GM19023 (cell line): ENCODE results near the gene RMC1.
A peak's percentile ranks its signal among the peaks of the same experiment; 100 is the strongest.
"Not testable (repeated sequence)": the region's sequence is repeated elsewhere in the genome, so short reads cannot be mapped to it uniquely, and the experiment has no call there.

Source experiments
- ATAC-seq: cut with Tn5 transposase; IDR thresholded peaks from one replicate; pipeline ENCODE4 v1.9.1; 2021; ENCODE audit warnings: mild to moderate bottlenecking, moderate library complexity; ENCODE audit not compliant: unreplicated experiment

RMC1 gene

GRCh38 chr18:23495723-23496440, 7.4 kb upstream of the RMC1 start:
- ATAC-seq = no peak

DNA sequence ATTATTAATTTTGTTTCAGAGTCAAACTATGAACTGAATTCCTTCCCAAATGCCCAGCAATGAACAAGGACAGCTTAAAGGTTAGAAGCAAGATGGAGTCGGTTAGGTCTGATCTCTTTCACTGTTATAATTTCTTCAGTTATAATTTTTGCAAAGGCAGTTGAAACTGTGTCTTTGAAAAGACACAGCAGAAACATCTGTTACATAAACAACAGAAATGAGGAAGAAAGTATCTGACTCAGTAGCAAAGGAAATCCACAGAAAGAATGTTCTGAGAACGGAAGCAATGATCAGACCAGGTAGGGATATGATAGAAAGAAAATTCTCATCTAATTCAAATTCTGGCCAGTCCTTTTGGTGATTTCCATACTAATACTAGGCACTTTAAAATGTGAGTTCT, 5.2 kb upstream of the RMC1 start:
- ATAC-seq = no peak

GRCh38 chr18:23498877-23499276, 4.4 kb upstream of the RMC1 start:
- no peak for ATAC-seq

DNA sequence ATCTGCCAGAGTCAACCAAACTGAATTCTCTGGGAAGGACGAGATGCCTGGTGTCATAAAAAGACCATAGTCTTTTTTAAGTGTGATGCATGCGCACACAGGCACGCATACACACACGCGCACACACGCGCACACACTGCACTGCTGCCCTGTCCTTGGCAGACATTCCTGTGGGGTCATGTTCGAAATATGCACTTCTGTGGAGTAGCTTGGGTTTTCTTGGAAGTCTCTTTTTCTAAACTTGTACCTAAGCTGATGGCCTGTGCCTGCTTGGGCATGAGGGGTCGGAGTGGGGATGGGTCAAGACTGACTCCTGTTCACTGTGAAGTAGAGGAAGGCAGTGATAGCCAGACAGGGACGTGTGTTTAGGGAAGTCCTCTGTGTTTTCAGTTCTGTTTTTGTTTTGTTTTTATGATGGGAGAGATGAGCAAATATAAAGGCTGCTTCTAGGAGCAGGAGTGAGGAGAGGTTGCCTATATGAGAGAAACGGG, 4.0 kb upstream of the RMC1 start:
- no peak for ATAC-seq

DNA sequence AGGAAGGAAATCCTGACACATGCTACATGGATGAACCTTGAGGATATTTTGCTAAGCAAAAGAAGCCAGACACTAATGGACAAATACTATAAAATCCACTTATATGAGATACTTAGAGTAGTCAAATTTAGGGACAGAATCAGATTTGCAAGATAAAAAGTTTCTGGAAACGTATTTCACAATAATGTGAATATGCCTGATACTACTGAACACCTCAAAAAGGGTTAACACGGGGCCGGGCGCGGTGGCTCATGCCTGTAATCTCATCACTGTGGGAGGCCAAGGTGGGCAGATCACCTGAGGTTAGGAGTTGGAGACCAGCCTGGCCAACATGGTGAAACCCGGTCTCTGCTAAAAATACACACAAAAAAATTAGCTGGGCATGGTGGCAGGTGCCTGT, 1.7 kb upstream of the RMC1 start:
- no peak for ATAC-seq

DNA sequence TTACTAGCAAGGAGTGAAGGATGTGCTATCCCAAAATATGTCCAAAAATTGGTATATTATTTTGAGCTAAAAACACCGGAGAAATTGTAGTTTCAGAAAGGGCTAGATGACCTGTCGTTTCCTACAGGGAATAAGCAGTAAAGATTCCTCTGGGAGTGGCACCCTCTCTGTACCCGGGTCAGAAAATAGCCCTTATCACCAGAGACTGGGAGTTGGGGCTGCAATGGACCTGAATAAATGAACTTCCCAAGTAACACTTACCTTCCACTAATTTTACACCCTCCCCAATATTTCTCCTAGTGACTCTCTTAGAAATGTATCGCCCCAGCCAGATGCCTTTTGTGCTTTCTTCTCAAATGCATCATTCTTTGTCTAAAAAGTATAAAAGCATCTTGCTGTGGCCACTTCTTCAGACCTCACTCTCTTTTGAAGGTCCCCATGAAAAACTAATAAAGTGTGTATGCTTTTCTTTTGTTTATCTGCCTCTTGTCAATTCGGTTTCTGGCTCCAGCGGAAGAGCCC, 734 bp upstream of the RMC1 start:
- no peak for ATAC-seq

DNA sequence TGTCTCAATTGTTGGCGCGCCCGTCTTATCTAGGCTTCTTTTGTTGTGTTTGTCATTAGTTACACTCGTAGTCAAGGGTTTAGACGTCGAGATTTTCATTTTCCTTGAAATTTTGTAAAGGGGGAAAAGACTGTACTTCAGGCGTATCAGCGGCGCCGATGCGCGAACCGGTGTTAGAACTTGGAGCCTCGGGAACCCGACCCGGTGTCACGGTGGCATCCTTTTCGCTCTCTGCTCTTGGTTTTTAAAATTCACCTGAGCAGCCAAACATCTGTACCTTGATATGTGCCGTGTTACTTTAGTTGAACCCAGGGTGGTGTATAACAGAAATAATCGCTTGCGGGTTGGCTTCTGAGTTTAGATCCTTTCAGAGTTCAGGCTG, 643 bp downstream of the RMC1 start:
- no peak for ATAC-seq

DNA sequence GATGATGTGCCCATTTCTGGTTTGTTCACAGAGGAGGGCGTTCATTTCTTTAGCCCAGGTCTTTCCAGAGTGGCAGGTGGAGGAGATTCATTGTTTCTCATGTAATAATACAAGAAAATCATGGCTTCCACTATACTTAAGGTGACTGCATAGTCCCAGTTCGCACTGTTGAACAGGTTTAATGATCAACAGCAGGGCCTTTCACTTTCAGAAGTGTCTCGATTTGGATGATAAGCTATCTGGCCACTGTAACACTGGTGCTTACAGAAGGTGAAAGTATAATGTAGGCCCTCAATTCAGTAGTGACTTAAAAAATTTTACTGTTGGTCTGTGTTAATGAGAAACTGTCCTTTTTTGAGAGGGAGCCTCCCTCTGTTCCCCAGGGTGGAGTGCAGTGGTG, 1.4 kb downstream of the RMC1 start:
- ATAC-seq = peak; percentile 41

- no peak for ATAC-seq
Observed at GRCh38 chr18:23506393-23506792, 3.1 kb downstream of the RMC1 start.

DNA sequence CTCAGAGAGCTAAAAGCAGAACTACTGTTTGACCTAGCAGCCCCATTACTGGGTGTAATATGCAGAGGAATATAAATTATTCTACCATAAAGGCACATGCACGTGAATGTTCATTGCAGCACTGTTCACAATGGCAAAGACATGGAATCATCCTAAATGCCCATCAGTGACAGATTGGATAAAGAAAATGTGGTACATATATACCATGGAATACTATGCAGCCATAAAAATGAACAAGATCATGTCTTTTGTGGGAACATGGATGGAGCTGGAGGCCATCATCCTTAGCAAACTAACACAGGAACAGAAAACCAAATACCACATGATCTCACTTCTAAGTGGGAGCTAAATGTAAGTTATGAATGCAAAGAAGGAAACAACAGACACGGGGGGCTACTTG, 7.6 kb downstream of the RMC1 start:
- not testable (repeated sequence) for ATAC-seq

DNA sequence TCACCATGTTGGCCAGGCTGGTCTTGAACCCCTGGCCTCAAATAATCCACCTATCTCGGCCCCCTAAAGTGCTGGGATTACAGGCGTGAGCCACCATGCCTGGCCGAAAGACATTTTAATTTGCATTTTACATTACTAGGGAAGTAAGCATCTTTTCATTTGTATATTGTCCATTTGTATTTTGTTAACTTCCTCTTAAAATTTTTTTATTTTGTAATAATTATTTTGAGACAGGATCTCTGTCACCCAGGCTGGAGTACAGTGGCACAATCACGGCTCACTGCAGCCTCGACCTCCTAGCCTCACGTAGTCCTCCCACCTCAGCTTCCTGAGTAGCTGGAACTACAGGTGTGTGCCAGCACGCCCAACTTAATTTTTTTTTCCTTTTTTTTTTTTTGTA, 8.9 kb downstream of the RMC1 start:
- not testable (repeated sequence) for ATAC-seq

GRCh38 chr18:23512641-23513040, 9.3 kb downstream of the RMC1 start:
- ATAC-seq = no peak

GRCh38 chr18:23515911-23516546, 12.7 kb downstream of the RMC1 start:
- peak; percentile 92 for ATAC-seq

GRCh38 chr18:23519734-23520133, 16.4 kb downstream of the RMC1 start:
- ATAC-seq = no peak

GRCh38 chr18:23521271-23521670, 18.0 kb downstream of the RMC1 start:
- ATAC-seq = no peak

GRCh38 chr18:23521907-23522306, 18.6 kb downstream of the RMC1 start:
- no peak for ATAC-seq

DNA sequence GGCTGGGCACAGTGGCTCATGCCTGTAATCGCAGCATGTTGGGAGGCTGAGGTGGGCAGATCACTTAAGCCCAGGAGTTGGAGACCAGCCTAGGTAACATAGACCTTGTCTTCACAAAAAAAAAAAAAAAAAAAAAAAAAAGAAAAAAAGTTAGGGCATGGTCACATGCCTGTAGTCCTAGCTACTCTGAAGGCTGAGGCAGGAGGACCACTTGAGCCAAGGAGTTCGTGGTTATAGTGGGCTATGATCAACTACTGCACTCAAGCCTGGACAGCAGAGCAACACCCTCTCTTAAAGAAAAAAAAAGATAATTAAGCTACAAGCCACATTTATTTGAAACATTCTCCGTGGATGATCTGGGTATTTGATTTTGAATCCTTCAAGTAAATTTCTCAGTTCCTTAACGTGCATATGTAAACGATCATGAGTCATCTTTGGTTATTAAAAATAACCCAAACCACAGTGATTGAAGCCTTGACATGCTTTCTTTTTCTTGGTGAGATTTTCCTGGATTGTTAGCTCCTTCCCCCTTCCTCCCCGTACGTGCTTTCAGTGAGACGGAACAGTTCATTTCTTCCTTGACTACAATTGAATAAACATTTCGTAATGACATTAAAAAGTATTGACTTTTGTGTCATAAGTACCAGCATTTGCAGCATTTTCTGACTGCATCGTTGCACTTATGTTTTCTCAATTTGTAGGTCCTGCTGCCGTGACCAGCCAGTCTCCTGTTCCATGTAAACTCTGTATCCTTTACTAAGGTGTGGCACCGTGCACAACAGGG, 20.3 kb downstream of the RMC1 start:
- no peak for ATAC-seq

- no peak for ATAC-seq
Observed at GRCh38 chr18:23524213-23524707, 20.9 kb downstream of the RMC1 start.

DNA sequence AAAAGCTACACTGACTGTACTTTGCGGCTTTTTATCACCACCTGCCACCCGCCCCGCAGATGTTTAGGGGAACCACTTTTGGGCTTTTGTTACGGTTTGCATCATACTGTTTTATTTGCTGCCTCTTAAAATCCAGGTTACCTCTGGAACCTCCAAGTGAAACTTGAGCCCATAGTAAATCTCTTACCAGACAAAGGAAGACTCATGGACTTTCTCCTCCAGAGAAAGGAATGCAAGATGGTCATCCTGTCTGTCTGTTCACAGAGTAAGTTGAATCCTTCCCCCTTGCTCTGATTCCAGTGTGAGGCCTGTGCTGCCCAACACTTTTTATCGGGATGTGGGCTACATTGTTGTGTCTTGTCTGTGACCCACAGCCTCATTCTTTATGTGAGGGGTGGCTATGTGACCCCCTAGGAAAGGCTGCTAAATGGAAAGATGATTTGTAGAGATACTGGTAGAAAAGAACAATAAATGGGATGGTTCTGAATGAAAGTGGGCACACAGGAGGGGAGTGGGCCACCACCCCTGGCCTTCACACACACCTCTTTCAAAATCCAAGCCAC, 23.3 kb downstream of the RMC1 start:
- no peak for ATAC-seq

GRCh38 chr18:23528580-23529472, 25.5 kb downstream of the RMC1 start:
- ATAC-seq = no peak
